Subcutaneous abdominal adipose tissue (tissue), 5 donors: ENCODE results near the gene KIF1B.

Experiments used
- H3K27ac ChIP-seq: one replicate; pipeline ENCODE4 v1.7.0; 2013; ENCODE audit warnings: low read depth, mild to moderate bottlenecking, inconsistent platforms, low read length, moderate library complexity
- H3K27me3 ChIP-seq, 5 donors: one replicate each; pipeline ENCODE4 v1.7.0; 2013; ENCODE audit warnings: low read length in 5 of 5, inconsistent platforms in 1 of 5; ENCODE audit not compliant: control insufficient read depth in 5 of 5, insufficient read depth in 4 of 5
- H3K36me3 ChIP-seq, 5 donors: one replicate each; pipeline ENCODE4 v1.7.0; 2013; ENCODE audit warnings: low read length in 5 of 5; ENCODE audit not compliant: control insufficient read depth in 5 of 5, insufficient read depth in 5 of 5
- H3K4me1 ChIP-seq, 5 donors: one replicate each; pipeline ENCODE4 v1.7.0; 2013; ENCODE audit warnings: low read length in 5 of 5, mild to moderate bottlenecking in 3 of 5, moderate library complexity in 1 of 5; ENCODE audit not compliant: control insufficient read depth in 5 of 5, insufficient read depth in 5 of 5
- H3K4me3 ChIP-seq, 5 donors: one replicate each; pipeline ENCODE4 v1.7.0; 2013; ENCODE audit warnings: low read length in 5 of 5, low read depth in 1 of 5
- H3K9ac ChIP-seq, 5 donors: one replicate each; pipeline ENCODE4 v1.7.0; 2013; ENCODE audit warnings: low read length in 5 of 5, mild to moderate bottlenecking in 4 of 5, moderate library complexity in 3 of 5
- H3K9me3 ChIP-seq, 5 donors: one replicate each; pipeline ENCODE4 v1.7.0; 2013; ENCODE audit warnings: low read length in 5 of 5; ENCODE audit not compliant: control insufficient read depth in 5 of 5
- donor health status: healthy.
- donor health status: healthy.
- donor health status: healthy.
- donor health status: healthy.
- donor health status: healthy.

Gene KIF1B

DNA sequence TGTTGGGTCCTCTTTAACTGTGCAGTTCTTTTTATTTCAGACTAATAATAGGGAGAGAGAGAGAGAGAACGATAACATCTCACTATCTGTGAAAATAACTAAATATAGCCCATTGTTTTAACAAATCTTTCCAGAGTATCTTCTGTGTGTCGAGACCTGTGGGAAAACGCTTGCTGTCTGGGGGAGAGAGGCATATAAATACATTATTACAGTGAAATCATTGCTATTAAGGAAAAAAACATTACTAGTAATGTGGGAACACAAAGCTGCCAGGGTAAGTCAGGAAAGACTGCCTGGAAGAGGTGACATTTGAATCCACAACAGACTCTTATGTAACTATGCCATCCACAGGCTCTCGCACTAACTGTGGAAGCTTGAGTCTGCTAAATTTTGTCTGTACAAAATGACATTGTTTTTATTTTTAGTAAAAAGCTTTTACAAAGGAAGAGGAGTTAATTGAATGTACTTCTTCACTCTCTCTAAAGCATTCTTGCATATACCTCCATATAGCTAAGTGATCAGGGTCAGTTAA is 128.7 kb downstream of the KIF1B start:
- Histone ChIP-seq H3K4me3 (no peak overlapping the region), H3K9me3 (no peaks in the 10 kb centered on the region), H3K27ac (no peak overlapping the region), H3K36me3 (peaks cover 44 to 98% (median 76%) of the 10 kb centered on the region in 5 donors), H3K4me1 (peaks cover 0 to 8% (median 0%) of the 10 kb centered on the region in 5 donors), H3K27me3 (no peaks in the 10 kb centered on the region), H3K9ac (no peak overlapping the region)

DNA sequence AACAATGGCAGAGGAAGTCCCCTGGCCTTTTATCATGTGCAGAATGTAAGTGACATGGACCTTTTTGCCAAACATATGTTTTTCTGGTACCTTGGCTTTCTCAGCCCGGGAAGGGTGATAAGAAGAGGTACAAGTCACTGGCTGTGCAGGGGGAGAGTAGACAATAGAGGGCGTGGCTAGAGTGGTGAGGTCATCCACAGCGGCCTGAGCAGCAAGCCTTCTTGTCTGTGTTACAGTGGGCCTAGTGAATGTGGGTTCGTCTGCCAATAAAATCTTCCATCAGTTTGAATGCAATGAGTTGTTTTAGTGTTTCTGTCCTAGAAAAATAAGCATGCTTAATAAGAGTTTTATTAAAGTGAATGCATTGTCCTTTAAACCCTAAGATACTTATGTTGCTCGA is 129.4 kb downstream of the KIF1B start:
- H3K9ac ChIP-seq = no peak overlapping the region
- no peaks in the 10 kb centered on the region for H3K27me3 ChIP-seq
- peaks cover 0 to 8% (median 0%) of the 10 kb centered on the region in 5 donors for H3K4me1 ChIP-seq
- no peaks in the 10 kb centered on the region for H3K9me3 ChIP-seq
- peaks cover 44 to 98% (median 76%) of the 10 kb centered on the region in 5 donors for H3K36me3 ChIP-seq
- no peak overlapping the region for H3K27ac ChIP-seq
- H3K4me3 ChIP-seq = no peak overlapping the region

DNA sequence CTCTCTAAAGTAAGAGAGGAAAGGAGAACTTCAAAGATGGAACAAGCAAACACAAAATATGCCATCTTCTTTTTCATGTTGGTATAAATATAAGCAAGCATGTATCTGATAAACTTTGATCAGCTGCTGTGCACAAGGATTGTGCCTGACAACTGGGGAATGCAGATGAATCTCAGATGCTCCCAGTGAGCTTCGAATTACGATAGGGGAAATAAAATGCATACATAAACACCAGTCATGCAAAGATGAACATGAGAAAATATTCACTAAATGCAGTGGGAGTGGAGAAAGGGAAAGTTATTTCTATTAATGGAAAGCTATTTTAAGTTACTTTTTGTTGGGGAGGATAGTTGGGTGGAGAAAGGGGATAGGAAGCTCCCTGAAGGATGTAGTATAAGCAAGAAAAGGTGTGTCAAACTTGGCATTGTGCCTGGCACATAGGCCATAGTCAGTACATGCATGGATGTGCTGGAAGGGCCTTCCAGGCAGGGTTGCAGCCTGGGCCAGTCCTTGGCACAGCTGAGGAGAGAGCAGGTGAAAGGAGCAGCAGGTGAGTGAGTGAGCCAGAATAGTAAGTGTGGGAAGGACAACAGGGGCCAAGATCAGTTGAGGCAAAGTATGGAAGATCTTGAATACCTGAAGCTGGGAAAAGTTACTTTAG is 130.7 kb downstream of the KIF1B start:
- Histone ChIP-seq H3K9ac (no peak overlapping the region), H3K9me3 (no peaks in the 10 kb centered on the region), H3K36me3 (peaks cover 41 to 96% (median 79%) of the 10 kb centered on the region in 5 donors), H3K27ac (no peak overlapping the region), H3K4me3 (no peak overlapping the region), H3K4me1 (peaks cover 0 to 8% (median 0%) of the 10 kb centered on the region in 5 donors), H3K27me3 (no peaks in the 10 kb centered on the region)

DNA sequence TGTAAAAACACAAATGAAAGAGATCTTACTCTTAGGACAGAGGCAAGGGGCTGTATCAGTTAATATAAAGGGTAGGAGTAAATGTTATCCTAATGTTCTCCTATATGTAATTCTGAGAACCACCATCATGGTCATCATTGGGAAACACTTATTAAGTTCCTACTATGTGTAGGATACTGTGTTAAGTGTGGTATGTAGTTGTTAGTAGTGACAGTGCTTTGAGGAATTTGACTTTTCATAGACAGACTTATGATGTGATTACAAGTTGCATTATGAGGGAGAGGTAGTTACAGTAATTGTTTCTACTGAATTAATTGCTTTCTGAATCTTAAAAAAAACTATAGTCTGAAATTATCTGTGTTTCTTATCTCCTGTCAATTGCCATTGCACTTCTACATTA is 136.7 kb downstream of the KIF1B start:
- H3K27ac ChIP-seq = no peak overlapping the region
- no peak overlapping the region for H3K9ac ChIP-seq
- no peaks in the 10 kb centered on the region for H3K4me1 ChIP-seq
- no peak overlapping the region for H3K4me3 ChIP-seq
- H3K36me3 ChIP-seq = peaks cover 27 to 85% (median 69%) of the 10 kb centered on the region in 5 donors
- no peaks in the 10 kb centered on the region for H3K27me3 ChIP-seq
- no peaks in the 10 kb centered on the region for H3K9me3 ChIP-seq

DNA sequence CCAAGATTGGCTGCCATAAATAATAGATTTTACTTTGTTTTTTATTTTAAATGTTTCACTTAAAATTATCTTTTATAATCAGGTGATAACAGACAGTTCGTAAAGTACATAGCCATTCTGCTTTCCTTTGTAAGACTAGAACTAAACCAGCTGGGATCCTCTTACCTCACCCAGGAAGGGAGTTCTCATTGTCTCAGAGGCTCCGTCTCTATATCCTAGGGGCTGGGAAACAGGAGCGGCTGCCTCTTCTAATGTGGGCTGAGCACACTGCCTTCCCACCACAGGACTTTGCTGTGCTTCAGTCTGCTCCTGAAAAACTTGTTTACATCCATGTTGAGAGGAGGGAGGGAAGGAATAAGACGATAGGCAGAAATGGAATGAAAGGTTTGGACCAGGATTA is 142.9 kb downstream of the KIF1B start:
- no peaks in the 10 kb centered on the region for H3K4me1 ChIP-seq
- H3K9ac ChIP-seq = no peak overlapping the region
- H3K36me3 ChIP-seq = peaks cover 33 to 59% (median 42%) of the 10 kb centered on the region in 5 donors
- no peaks in the 10 kb centered on the region for H3K27me3 ChIP-seq
- no peaks in the 10 kb centered on the region for H3K9me3 ChIP-seq
- H3K4me3 ChIP-seq = no peak overlapping the region
- no peak overlapping the region for H3K27ac ChIP-seq

DNA sequence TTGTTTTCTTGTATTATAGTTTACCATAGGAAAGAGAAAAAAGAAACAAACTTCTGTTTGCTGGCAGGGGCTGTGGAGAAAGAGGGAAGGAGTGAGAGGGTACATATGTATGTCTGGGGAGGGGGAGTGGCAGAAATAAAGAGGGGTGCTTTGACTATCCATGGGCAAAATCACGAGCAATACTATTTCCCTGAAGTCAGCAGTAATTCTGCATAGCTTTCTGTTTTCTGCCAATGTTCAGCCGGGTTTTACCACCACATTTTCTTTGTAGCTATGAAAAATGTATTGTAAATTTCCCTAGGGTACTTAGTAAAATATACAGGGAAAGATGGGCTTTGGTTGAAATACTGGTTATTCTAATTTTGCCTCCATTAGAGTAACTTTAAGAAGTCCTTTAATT is 143.3 kb downstream of the KIF1B start:
- Histone ChIP-seq H3K4me1 (no peaks in the 10 kb centered on the region), H3K4me3 (no peak overlapping the region), H3K9me3 (no peaks in the 10 kb centered on the region), H3K36me3 (peaks cover 29 to 55% (median 38%) of the 10 kb centered on the region in 5 donors), H3K27me3 (no peaks in the 10 kb centered on the region), H3K27ac (no peak overlapping the region), H3K9ac (no peak overlapping the region)

DNA sequence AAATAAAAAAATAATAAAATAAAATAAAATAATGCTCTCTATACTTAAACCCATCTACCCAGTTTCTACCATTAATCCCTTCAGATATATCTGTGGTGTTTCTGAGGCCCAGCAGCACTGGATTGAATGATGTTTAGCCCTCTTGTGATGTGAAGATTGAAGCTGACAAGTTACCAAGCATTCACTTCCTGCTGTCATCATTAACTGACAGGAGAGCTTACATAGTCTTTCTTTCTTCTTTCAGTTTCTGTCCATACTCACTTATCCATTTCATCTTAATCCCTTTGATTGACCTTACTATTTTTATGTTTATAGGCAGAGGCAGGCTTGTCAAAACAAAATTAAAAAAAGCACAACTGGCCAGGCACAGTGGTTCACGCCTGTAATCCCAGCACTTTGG is 149.7 kb downstream of the KIF1B start:
- Histone ChIP-seq H3K4me1 (no peaks in the 10 kb centered on the region), H3K27me3 (no peaks in the 10 kb centered on the region), H3K9ac (no peak overlapping the region), H3K27ac (no peak overlapping the region), H3K9me3 (no peaks in the 10 kb centered on the region), H3K4me3 (no peak overlapping the region), H3K36me3 (peaks cover 30 to 46% (median 34%) of the 10 kb centered on the region in 5 donors)

DNA sequence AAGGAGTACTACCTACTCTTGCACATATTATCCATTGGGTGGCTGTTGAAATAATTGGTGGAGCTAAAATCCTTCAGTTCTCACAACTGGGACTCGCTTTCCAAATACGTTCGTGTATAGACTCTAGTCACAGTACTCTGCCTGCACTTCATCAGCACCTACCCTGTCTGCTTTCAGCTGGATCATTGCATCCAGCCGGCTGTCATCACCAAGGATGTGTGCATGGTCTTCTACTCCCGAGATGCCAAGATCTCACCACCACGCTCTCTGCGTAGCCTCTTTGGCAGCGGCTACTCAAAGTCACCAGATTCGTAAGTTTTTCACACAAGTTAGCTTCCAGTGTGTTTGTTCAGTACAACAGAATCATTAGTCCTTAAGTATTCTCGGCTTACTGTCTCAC is 151.1 kb downstream of the KIF1B start:
- Histone ChIP-seq H3K9ac (no peak overlapping the region), H3K27ac (no peak overlapping the region), H3K36me3 (peaks cover 28 to 60% (median 45%) of the 10 kb centered on the region in 5 donors), H3K9me3 (no peaks in the 10 kb centered on the region), H3K4me1 (no peaks in the 10 kb centered on the region), H3K27me3 (no peaks in the 10 kb centered on the region), H3K4me3 (no peak overlapping the region)

DNA sequence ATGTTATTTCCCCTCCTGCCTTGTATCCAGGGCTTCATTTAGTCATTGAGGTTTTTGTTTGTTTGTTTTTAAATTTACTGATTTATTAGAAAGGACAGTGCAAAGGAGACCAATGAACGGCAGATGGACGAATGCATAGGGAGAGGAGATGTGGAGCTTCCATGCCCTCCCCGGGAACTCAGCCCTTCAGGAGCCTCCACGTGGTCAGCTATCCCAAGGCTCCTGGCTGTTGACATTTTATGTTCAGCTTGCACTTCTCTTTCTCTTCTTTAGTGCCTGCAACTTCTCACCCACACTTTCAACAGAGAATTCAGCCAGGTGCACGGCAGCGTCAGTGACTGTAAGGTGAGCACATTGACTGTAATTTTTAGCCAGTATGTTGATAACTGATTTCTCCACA is 157.8 kb downstream of the KIF1B start:
- Histone ChIP-seq H3K4me3 (no peak overlapping the region), H3K27ac (no peak overlapping the region), H3K27me3 (no peaks in the 10 kb centered on the region), H3K4me1 (no peaks in the 10 kb centered on the region), H3K36me3 (peaks cover 22 to 68% (median 52%) of the 10 kb centered on the region in 5 donors), H3K9me3 (no peaks in the 10 kb centered on the region), H3K9ac (no peak overlapping the region)

DNA sequence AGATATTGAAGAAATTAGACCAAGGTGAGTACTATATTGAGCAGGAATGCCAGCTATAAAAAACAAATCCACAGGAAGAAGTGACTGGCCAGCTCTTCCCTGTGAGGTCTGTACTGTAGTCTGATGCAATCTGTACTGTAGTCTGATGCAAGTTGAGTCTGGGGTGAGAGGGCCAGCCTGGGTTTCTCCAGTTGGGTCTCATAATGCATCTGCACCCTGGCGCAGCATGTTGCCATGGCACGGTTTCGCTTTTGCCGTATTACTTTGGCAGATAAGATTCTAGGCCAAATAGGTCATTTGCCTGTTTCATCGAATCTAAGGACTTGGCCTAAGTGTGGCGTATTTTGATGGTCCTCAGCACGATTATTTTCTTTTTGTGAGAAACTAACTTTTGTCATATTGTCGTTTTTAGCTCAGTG is 164.1 kb downstream of the KIF1B start:
- Histone ChIP-seq H3K27ac (no peak overlapping the region), H3K9me3 (no peaks in the 10 kb centered on the region), H3K9ac (no peak overlapping the region), H3K27me3 (no peaks in the 10 kb centered on the region), H3K4me1 (peaks cover 0 to 12% (median 3%) of the 10 kb centered on the region in 5 donors), H3K4me3 (no peak overlapping the region), H3K36me3 (peaks cover 18 to 77% (median 60%) of the 10 kb centered on the region in 5 donors)
